ENCODE measurements around the gene HEMGN.

- no peak for TF ChIP-seq CTCF (conservative IDR thresholded peaks at IDR 0.05)
- TF ChIP-seq ZFX (IDR thresholded peaks at IDR 0.05) = no peak
Measured at GRCh38 chr9:97918611-97919010, 19.4 kb downstream of the HEMGN start.
